Chondrocyte (in vitro differentiated cells): ENCODE measurements around the gene CPXM2. TPM values are rescaled to one million over a fixed set of nuclear protein-coding genes. Genes with fewer than 3 reads are reported as not detected.

Experiments
- DNase-seq: peaks from one replicate; pipeline ENCODE4 v3.0.0; 2021; ENCODE audit warnings: mixed read lengths, low spot score
- H3K27ac Mint-ChIP-seq: one replicate; pipeline ENCODE4 v1.8.0; 2021; ENCODE audit warnings: mild to moderate bottlenecking, moderate library complexity, mixed read lengths; ENCODE audit not compliant: unreplicated experiment
- H3K27me3 Mint-ChIP-seq: 2 replicates; pipeline ENCODE4 v1.8.0; 2021; ENCODE audit warnings: low read depth, mixed read lengths
- H3K36me3 Mint-ChIP-seq: 2 replicates; pipeline ENCODE4 v1.8.0; 2021; ENCODE audit warnings: low read depth, mixed read lengths
- H3K4me1 Mint-ChIP-seq: 2 replicates; pipeline ENCODE4 v1.8.0; 2021; ENCODE audit warnings: low read depth, mild to moderate bottlenecking, mixed read lengths
- H3K4me3 Mint-ChIP-seq: one replicate; pipeline ENCODE4 v1.8.0; 2021; ENCODE audit warnings: mild to moderate bottlenecking, moderate library complexity, mixed read lengths; ENCODE audit not compliant: unreplicated experiment
- H3K9me3 Mint-ChIP-seq: 2 replicates; pipeline ENCODE4 v1.8.0; 2021; ENCODE audit warnings: low read depth, mixed read lengths
- CTCF ChIP-seq: fragments of 200-600 bp; sonication (generic); IDR thresholded peaks from 2 replicates; pipeline ENCODE4 v1.5.0; 2021; ENCODE audit warnings: antibody characterized with exemption, mild to moderate bottlenecking, moderate library complexity
- total RNA-seq: library from RNA; stranded (reverse); gene quantifications from 3 replicates; pipeline ENCODE4 v1.2.1, GENCODE V29; 2021

The CPXM2 gene
- total RNA-seq, 1 donor from 2014 or later: not detected

GRCh38 chr10:123777881-123778280 lies 113.7 kb downstream of the CPXM2 start:
- Mint-ChIP-seq H3K36me3 (no peaks in the 10 kb centered on the region), H3K27me3 (peaks cover 4% of the 10 kb centered on the region), H3K9me3 (no peaks in the 10 kb centered on the region)

GRCh38 chr10:123774132-123774742 lies 117.4 kb downstream of the CPXM2 start:
- no peak overlapping the region for H3K27ac Mint-ChIP-seq
- peaks cover 2% of the 10 kb centered on the region for H3K27me3 Mint-ChIP-seq

More at GRCh38 chr10:123777881-123778280, 113.7 kb downstream of the CPXM2 start:
- no peak overlapping the region for H3K4me3 Mint-ChIP-seq
- DNase-seq: no peak
- no peak overlapping the region for H3K27ac Mint-ChIP-seq
- H3K4me1 Mint-ChIP-seq: no peaks in the 10 kb centered on the region
- no peak for TF ChIP-seq CTCF

GRCh38 chr10:123772645-123773508 lies 118.7 kb downstream of the CPXM2 start:
- Mint-ChIP-seq H3K9me3 (no peaks in the 10 kb centered on the region), H3K4me1 (no peaks in the 10 kb centered on the region), H3K4me3 (no peak overlapping the region), H3K27me3 (peaks cover 2% of the 10 kb centered on the region), H3K27ac (no peak overlapping the region), H3K36me3 (no peaks in the 10 kb centered on the region)
- no peak for TF ChIP-seq CTCF
- DNase-seq: no peak

More at GRCh38 chr10:123774132-123774742, 117.4 kb downstream of the CPXM2 start:
- H3K36me3 Mint-ChIP-seq: no peaks in the 10 kb centered on the region
- H3K4me3 Mint-ChIP-seq: no peak overlapping the region
- no peak for DNase-seq
- H3K4me1 Mint-ChIP-seq: no peaks in the 10 kb centered on the region
- H3K9me3 Mint-ChIP-seq: no peaks in the 10 kb centered on the region
- TF ChIP-seq CTCF: no peak

- Mint-ChIP-seq H3K27me3 (no peaks in the 10 kb centered on the region), H3K36me3 (no peaks in the 10 kb centered on the region), H3K9me3 (no peaks in the 10 kb centered on the region), H3K4me1 (no peaks in the 10 kb centered on the region), H3K4me3 (no peak overlapping the region), H3K27ac (no peak overlapping the region)
- TF ChIP-seq CTCF: no peak
- no peak for DNase-seq
Measured at GRCh38 chr10:123771877-123772644, 119.5 kb downstream of the CPXM2 start.

GRCh38 chr10:123769647-123770046 lies 122.0 kb downstream of the CPXM2 start:
- TF ChIP-seq CTCF: no peak
- H3K4me1 Mint-ChIP-seq: no peaks in the 10 kb centered on the region
- no peaks in the 10 kb centered on the region for H3K9me3 Mint-ChIP-seq
- no peaks in the 10 kb centered on the region for H3K36me3 Mint-ChIP-seq
- DNase-seq: no peak
- peaks cover 3% of the 10 kb centered on the region for H3K27me3 Mint-ChIP-seq
- no peak overlapping the region for H3K27ac Mint-ChIP-seq
- H3K4me3 Mint-ChIP-seq: no peak overlapping the region
